Kidney glomerular epithelial cell (primary cell): Measurements from ENCODE around the gene SV2B.
"Not testable (repeated sequence)": the region's sequence is repeated elsewhere in the genome, so short reads cannot be mapped to it uniquely, and the experiment has no call there.

Experiments
- DNase-seq: peaks from one replicate; lab custom pipeline; 2025; lab: John Stamatoyannopoulos, UW

SV2B gene

DNA sequence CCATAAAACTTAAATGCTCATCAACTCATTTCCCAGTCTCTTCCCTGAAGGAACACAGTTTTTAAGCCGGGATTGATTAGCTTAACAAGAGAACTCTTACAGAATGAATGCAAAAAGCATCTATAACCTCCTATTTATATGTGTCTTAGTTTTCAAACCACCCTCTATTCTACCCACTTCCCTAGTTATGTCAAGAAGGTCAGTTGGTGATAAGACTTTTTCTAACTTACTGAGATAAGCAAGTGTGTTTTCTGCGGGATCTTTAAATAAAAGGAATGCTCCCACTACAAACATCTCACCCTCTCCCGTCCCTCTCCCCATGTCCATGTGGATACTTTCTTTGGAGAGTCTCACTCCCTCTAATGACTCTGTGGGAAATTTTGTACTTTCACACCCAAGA, 218.5 kb downstream of the SV2B start:
- no peak for DNase-seq

DNA sequence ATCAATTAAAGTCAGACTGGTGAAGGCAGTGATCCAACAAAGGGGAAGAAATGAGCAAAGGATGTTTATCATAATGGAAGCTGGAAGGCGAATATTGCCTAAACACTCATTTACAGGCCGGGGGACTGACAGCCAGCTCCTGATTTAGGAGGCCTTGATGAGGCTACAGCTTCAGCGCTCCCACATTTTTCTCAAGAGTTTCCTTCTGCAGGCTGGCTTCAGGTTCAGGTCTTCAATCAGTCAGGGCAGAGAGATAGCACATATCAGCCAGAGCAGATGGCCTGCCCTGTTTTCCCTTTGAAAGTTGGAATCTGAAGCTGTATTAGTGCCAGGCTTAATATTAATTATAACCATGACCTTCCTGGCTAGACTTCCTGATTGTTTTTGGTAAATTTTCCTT, 218.9 kb downstream of the SV2B start:
- no peak for DNase-seq

DNA sequence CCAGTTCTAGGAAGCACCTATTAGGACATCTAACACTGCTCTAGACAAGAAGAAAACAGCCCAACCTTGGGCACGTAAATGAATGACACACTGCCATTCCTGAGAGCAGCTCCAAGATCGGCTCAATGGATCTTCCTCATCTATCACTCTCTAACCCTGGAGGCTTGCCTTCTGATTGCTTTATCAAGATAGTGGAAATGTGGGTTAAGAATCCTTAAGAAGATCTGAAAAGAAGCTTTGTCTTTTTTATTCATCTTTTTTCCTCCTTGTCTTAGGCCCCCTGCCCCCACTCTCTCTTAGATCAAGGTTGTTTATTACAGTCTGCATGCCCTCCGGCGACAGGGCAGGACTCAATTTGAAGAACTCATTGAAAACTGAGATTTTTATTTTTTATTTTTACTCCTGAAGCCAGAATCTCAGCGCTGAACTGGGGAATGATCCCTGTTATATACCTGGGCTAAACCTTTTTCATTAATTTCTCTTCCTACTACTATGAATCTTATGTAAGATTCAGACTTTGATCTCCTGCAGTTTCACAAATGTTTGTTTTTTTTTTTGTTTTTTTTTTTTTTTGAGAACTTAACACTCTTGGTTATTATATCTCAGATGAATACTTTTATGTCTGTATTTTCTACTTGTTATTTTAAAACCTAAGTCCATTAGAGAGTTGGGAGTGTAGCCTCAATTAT, 219.5 kb downstream of the SV2B start:
- no peak for DNase-seq

DNA sequence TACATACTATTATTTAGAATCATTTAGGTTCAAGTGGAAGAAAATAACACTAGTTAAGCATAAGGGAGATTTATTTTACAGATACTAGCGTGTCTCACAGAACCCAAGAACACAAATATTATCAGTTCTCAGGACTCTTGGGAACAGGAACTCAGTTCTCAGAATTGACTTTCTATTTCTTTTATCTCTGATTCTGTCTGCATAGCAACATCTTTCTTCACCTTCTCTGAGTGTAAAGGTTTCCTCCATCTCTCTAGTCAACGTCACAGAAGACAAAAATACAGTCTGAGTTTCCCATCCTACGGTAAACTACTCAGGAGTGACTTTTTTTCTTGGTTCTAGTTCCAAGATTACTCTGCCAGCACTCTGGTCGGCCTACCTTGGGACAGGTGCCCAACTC, 220.0 kb downstream of the SV2B start:
- no peak for DNase-seq

DNA sequence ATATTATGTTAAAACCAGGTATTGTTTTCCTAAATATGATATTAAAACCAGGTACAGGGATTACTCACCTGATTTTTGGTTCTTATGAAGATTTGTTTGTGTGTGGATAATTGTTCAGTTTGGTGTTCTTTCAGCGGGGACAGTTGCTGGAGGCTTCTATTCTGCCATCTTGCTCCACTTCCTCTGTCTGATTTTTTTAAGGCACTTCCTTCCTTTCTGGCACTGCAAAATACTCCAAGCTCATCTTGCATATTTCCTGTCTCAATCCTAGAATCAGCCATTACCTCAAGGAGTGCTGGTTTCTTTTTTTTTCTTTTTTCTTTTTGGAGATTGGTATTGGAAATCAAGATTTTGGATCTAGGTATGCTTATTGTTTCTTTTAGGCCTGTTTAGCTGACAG, 229.9 kb downstream of the SV2B start:
- no peak for DNase-seq

DNA sequence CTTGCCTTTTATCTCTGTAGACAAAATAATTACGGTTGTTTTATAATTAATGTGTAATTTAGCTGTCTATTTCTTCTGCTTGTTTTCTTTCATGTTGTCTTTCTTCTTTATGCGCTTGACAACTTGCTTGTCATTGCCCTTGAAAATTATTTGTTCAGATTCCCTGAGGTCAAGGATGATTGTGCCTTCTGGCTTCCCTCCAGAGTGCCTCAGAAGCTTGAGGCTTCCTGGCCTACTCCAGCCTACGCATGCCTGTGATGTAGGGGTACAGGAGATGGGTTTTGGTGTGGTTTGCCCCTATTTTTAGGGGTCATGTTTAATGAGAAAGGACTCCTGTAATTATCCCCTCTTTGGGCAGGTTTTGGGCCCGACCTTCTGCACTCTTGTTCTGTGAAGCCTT, 231.5 kb downstream of the SV2B start:
- no peak for DNase-seq

DNA sequence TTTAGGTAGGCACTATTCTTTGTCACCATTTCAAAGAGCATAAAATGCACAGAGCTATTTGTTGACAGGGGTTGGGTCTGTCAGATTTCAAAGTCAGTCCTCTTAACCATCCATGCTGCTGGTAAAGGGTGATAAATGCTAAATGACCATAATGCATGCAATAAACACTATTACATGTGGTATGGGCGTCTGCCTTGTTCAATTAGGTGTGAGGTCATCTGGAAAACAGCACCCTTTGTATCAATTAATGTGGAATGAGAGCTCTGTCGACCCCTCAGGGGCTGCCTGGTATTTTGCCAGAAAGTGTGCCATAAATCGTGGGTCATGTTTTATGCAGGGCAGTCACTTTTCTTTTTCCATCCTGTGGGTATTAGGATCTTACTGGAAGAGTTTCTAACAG, 235.6 kb downstream of the SV2B start:
- no peak for DNase-seq

DNA sequence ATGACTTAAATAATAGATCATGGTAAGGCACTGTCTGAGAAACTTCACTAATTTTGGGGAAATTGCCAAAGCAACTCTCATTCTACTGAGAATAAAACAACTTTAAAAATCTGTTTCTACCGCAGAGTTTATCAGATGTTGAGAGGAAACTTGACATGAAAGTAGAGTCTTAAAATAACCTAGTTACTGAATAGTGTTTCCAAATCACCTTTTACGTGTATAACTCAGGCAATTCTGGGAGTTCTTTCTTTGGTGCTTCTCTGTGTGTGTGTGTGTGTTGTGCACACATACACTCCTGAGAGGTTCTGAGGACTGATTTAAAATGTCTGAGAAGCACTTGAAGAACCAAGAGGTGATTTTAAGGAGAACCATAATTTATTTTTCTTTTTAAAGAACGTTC, 236.6 kb downstream of the SV2B start:
- DNase-seq, result no peak

DNA sequence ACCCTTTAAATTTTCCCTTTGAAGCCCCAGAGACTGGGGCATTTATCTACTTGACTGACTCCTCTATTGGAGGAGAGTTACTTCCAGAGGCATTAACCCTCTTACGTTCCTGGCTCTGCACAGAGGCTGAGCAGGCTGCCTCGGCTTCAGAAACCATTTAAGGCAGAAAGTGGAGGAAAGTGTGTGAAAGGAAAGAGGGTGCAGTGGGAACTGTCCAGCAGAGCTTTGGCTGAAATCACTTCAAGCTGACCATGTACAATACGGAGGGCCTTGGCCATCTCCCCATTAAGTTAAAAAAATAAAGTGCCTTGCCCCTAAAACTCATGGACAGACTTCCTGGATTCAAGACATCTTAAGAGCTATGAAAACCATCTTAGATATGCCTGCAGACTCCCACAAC, 238.7 kb downstream of the SV2B start:
- no peak for DNase-seq

DNA sequence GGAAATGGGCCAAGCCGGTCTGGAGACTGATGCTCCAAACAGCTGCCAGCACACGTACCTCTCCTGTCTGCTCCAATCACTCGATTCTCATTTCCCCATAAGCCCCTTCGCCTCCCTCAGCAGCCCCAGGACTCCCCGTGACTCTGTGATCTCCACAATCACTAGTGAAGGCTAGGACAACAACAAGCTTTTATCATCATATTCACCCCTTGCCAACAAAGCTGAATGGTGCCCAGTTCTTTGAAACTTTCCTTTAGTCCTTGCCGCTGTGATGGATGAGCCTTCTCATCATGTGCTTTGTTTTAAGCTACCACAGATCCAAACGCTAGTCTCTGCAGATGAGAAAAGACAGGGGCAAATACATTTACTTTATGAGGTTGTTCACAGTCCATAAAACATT, 242.0 kb downstream of the SV2B start:
- no peak for DNase-seq

DNA sequence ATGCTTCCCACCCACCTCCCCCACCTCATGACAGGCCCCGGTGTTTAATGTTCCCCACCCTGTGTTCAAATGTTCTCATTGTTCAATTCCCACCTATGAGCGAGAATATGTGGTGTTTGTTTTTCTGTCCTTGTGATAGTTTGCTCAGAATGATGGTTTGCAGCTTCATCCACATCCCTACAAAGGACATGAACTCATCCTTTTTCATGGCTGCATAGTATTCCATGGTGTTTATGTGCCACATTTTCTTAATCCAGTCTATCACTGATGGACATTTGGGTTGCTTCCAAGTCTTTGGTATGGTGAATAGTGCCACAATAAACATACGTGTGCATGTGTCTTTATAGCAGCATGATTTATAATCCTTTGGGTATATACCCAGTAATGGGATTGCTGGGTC, 244.9 kb downstream of the SV2B start:
- DNase-seq, result not testable (repeated sequence)

DNA sequence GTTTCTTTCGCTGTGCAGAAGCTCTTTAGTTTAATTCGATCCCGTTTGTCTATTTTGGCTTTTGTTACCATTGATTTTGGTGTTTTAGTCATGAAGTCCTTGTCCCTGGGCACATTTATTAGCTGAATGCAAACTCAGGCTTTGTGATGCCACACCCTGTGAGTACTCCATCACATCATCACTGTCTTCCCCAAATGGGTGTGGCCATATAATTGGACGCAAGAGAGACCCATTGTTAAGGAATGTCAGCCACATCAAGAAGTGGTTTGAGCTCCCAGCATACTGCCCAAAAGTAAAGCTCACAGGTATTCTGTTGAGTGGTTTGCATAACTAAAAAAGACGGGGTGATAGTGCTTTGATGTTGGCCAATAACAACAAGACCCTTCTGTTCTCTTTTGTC, 245.7 kb downstream of the SV2B start:
- DNase-seq, result no peak

DNA sequence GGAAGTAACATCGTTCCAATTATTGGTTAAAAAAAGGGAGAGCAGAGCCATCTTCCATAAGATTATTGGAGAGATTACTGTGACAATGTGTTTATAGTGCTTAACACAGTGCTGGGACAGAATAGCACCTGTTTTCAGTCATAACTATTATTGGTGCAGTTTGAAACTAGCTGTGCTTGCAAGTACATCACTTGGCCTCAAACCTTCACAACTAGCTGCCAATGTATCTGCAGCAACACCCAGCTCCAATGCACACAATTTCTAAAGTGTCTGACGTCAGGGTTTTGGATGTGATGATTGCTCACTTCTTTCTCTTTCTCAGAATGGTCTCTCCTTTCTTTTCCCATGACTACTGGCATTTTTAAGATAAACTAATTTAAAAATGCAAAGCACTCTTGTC, 246.2 kb downstream of the SV2B start:
- no peak for DNase-seq

DNA sequence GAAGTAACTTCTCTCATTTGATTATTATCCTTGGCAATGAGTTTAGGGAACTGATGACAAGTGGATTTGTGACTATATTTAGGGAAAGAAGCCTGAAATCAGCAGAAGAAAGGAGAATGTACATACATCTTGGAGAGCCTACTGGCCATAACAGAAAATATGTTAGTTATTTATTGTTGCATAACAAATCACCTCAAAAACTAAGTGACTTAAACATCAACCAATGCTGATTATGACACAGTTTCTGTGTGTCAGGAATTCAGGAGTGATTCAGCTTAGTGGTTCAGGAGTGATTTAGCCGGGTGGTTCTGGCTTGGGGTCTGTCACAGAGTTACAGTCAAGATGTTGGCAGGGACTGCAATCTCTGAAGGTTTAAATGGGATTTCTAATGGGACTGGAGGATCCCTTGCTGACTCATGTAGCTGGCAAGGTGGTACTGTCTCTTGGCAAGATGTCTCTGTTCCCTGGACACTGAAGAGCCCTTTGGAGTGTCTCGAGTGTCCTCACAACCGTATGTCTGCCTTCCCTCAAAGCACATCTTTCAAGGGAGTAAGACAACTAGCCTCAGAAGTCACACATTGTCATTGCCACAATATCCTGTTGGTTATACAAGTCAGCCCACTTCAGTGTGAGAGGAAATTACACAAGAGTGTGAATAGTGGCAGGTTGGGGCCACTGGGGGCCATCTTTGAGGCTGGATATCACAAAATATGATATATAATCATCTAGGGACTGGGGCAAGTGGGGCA, 248.9 kb downstream of the SV2B start:
- no peak for DNase-seq
